GM12878 (cell line): ENCODE measurements around the gene RALGPS1. TPM values are rescaled to one million over a fixed set of nuclear protein-coding genes. Genes with fewer than 3 reads are reported as not detected.

ENCODE experiments used
- ATAC-seq: fragments of 200-7000 bp; cut with Tn5 transposase; 3 replicates; pipeline ENCODE4 v1.9.1; 2020; ENCODE audit warnings: mild to moderate bottlenecking, moderate library complexity
- BruUV-seq: library from RNA; stranded (reverse); fragments of 400-500 nt; replicated peaks from 2 replicates; lab custom pipeline; 2021; lab: Mats Ljungman, UMichigan
- CTCF ChIA-PET: fragments of 300-600 bp; sonication (Branson Sonifier 250); formaldehyde crosslinking; extraction: SDS; loops from one replicate; lab custom pipeline; 2021; ENCODE audit warnings: inconsistent platforms; lab: Yijun Ruan, JAX
- POLR2A ChIA-PET: fragments of 350-600 bp; formaldehyde crosslinking; extraction: SDS; loops from one replicate; lab custom pipeline; 2021; ENCODE audit warnings: inconsistent platforms; lab: Charles Lee
- RAD21 ChIA-PET: fragments of 300-600 bp; sonication (Branson Sonifier 250); formaldehyde crosslinking; loops from one replicate; lab custom pipeline; 2023; ENCODE audit warnings: antibody characterized with exemption; ENCODE audit not compliant: unreplicated experiment; lab: Charles Lee
- SMC1A ChIA-PET: fragments of 300-600 bp; sonication (Branson Sonifier 250); formaldehyde crosslinking; loops from one replicate; lab custom pipeline; 2023; ENCODE audit not compliant: unreplicated experiment, uncharacterized antibody; lab: Charles Lee
- DNase-seq: peaks from one replicate; pipeline ENCODE4 v3.0.0-alpha.2; 2011; ENCODE audit warnings: low read depth, low spot score
- FAIRE-seq: peaks from 3 replicates; lab custom pipeline; 2011; peaks lifted over from hg19 to GRCh38; lab: Jason Lieb, UNC
- H2AFZ ChIP-seq: 2 replicates; pipeline ENCODE4 v1.6.0; 2011; ENCODE audit warnings: low read depth, low read length, control low read depth; ENCODE audit not compliant: control insufficient read depth
- H3K27ac ChIP-seq: 2 replicates; pipeline ENCODE4 v1.5.1; 2011; ENCODE audit warnings: control low read depth; ENCODE audit not compliant: control insufficient read depth, insufficient read depth
- H3K27me3 ChIP-seq, 2 experiments: replicated peaks in 1 of 2; 2 replicates each; pipeline versions ENCODE4 v1.6.0 to v1.6.1; 2011; ENCODE audit warnings: low read length in 1 of 2; ENCODE audit not compliant: control insufficient read depth in 2 of 2, insufficient read depth in 2 of 2
- H3K36me3 ChIP-seq, 2 experiments: 2 replicates each; pipeline ENCODE4 v1.5.1; 2011; ENCODE audit warnings: low read length in 1 of 2; ENCODE audit not compliant: control insufficient read depth in 2 of 2, insufficient read depth in 2 of 2
- H3K4me1 ChIP-seq: 2 replicates; pipeline ENCODE4 v1.6.1; 2011; ENCODE audit warnings: mild to moderate bottlenecking, low read length, moderate library complexity, mixed read lengths; ENCODE audit not compliant: control insufficient read depth, insufficient read depth
- H3K4me2 ChIP-seq: 2 replicates; pipeline ENCODE4 v1.6.0; 2011; ENCODE audit warnings: control low read depth; ENCODE audit not compliant: control insufficient read depth, insufficient read depth
- H3K4me3 ChIP-seq: fragments of 200-600 bp; sonication (generic); 2 replicates; pipeline ENCODE4 v1.5.1; 2016
- H3K79me2 ChIP-seq: 2 replicates; pipeline ENCODE4 v1.6.0; 2011; ENCODE audit warnings: low read length; ENCODE audit not compliant: control insufficient read depth, insufficient read depth
- H3K9ac ChIP-seq: 2 replicates; pipeline ENCODE4 v1.8.0; 2011; ENCODE audit warnings: low read length, control low read depth, mixed read lengths; ENCODE audit not compliant: control insufficient read depth, insufficient read depth
- H3K9me3 ChIP-seq: replicated peaks from 3 replicates; pipeline ENCODE4 v1.5.1; 2011; ENCODE audit warnings: mild to moderate bottlenecking, low read length; ENCODE audit not compliant: control insufficient read depth, insufficient read depth
- H4K20me1 ChIP-seq: 2 replicates; pipeline ENCODE4 v1.6.0; 2011; ENCODE audit not compliant: control insufficient read depth, insufficient read depth
- EGR1 ChIP-seq, 2 experiments: IDR thresholded peaks; 1 replicate in 1 of 2; 2 replicates in 1 of 2; pipeline ENCODE4 v1.6.1; 2011 to 2012; ENCODE audit warnings: low read depth in 2 of 2, low read length in 2 of 2, borderline replicate concordance in 1 of 2, mild to moderate bottlenecking in 1 of 2, moderate library complexity in 1 of 2
- FOXK2 ChIP-seq: fragments of 450-650 bp; IDR thresholded peaks from 2 replicates; pipeline ENCODE4 v1.6.1; 2017; ENCODE audit warnings: mild to moderate bottlenecking, moderate library complexity
- HDGF ChIP-seq: fragments of 450-650 bp; IDR thresholded peaks from 2 replicates; pipeline ENCODE4 v1.6.1; 2016; ENCODE audit warnings: antibody characterized with exemption
- IKZF2 ChIP-seq, 2 experiments: fragments of 450-650 bp; IDR thresholded peaks; 2 replicates each; pipeline ENCODE4 v1.6.1; 2017; ENCODE audit warnings: mild to moderate bottlenecking in 2 of 2, moderate library complexity in 2 of 2
- IRF5 ChIP-seq: fragments of 450-650 bp; IDR thresholded peaks from 2 replicates; pipeline ENCODE4 v1.6.1; 2017; ENCODE audit warnings: borderline replicate concordance
- MLLT1 ChIP-seq: fragments of 450-650 bp; IDR thresholded peaks from 2 replicates; pipeline ENCODE4 v1.6.1; 2016; ENCODE audit warnings: mild to moderate bottlenecking
- POLR2A ChIP-seq: IDR thresholded peaks from 2 replicates; pipeline ENCODE4 v1.6.1; 2011; ENCODE audit warnings: low read depth, mild to moderate bottlenecking, low read length
- POLR2AphosphoS5 ChIP-seq: IDR thresholded peaks from 2 replicates; pipeline ENCODE4 v1.6.1; 2011; ENCODE audit warnings: mild to moderate bottlenecking, low read length, inconsistent platforms
- RUNX3 ChIP-seq: IDR thresholded peaks from 2 replicates; pipeline ENCODE4 v1.6.1; 2012; ENCODE audit warnings: low read length, inconsistent platforms
- SIN3A ChIP-seq: IDR thresholded peaks from 2 replicates; pipeline ENCODE4 v1.6.1; 2012; ENCODE audit warnings: low read depth, low read length, improper control_type of control experiment
- SMC3 ChIP-seq: IDR thresholded peaks from 2 replicates; pipeline ENCODE4 v1.6.1; 2011; ENCODE audit warnings: low read length, improper control_type of control experiment, borderline replicate concordance
- SPI1 ChIP-seq: IDR thresholded peaks from 2 replicates; pipeline ENCODE4 v1.6.1; 2011; ENCODE audit warnings: low read depth, mild to moderate bottlenecking, low read length, moderate library complexity, borderline replicate concordance; ENCODE audit not compliant: insufficient read depth
- ZNF592 ChIP-seq: fragments of 450-650 bp; IDR thresholded peaks from 2 replicates; pipeline ENCODE4 v1.6.1; 2017; ENCODE audit warnings: mild to moderate bottlenecking, moderate library complexity
- WGBS: methylation state at CpG from one replicate; pipeline ENCODE4 v1.1.6; 2016; ENCODE audit warnings: low lambda C conversion rate; ENCODE audit not compliant: insufficient replicate concordance, insufficient coverage; ENCODE audit errors: missing lambda C conversion rate; 5-methylcytosine and 5-hydroxymethylcytosine counted together
- in situ Hi-C: fragments of 300-500 bp; cut with MboI; formaldehyde crosslinking; loops from 9 replicates; pipeline ENCODE4 v1.14.3; 2018; ENCODE audit warnings: mixed read lengths
- intact Hi-C: fragments of 100-400 bp; cut with micrococcal nuclease; formaldehyde crosslinking; loops from one replicate; pipeline ENCODE4 v1.14.2; 2022; ENCODE audit not compliant: unreplicated experiment
- polyA plus RNA-seq, 11 experiments: library from polyadenylated mRNA; depleted of rRNA in 4 of 11; unstranded in 6 of 11; stranded (reverse) in 5 of 11; fragments of >200 nt; fragmentation: Nextera tagmentation in 4 of 11; fragmentation: Illumina TruSeq in 1 of 11; extraction: Ambion mirVana in 4 of 11; extraction: Trizol in 1 of 11; gene quantifications; 1 replicate in 1 of 11; 2 replicates in 10 of 11; pipeline versions ENCODE4 v1.2.1 to v1.2.3, GENCODE V29; 2011 to 2016; ENCODE audit warnings: inconsistent platforms in 2 of 11, missing spikeins in 2 of 11, low read depth in 1 of 11
- total RNA-seq, 4 experiments: library from RNA; depleted of rRNA in 3 of 4; stranded (reverse); fragments of >200 nt in 3 of 4; fragmentation: Illumina TruSeq in 1 of 4; extraction: Trizol in 1 of 4; gene quantifications; 2 replicates each; pipeline versions ENCODE4 v1.2.1 to v1.2.3, GENCODE V29; 2013 to 2021
- TF ChIP-seq, protein P1 (sequence below): IDR thresholded peaks from 2 replicates; pipeline ENCODE4 v1.6.1; 2011; ENCODE audit warnings: borderline replicate concordance, low read depth, mild to moderate bottlenecking, moderate library complexity, mixed read lengths, low read length; ENCODE audit not compliant: insufficient read depth; ENCODE audit errors: extremely low read length

RALGPS1 gene
- total and polyA plus RNA-seq, 10 of the 15 experiments (the other 5 are each of a cell fraction or from before 2014, with no cell fraction given) = 0.13 to 5.6 (median 2.7) TPM

GRCh38 chr9:127058011-127058644, 143.5 kb downstream of the RALGPS1 start:
- Histone ChIP-seq H3K36me3 (no peaks in the 10 kb centered on the region; a peak in 1 of 4 replicates), H3K4me2 (no peak overlapping the region), H3K4me1 (peaks cover 5% of the 10 kb centered on the region), H2AFZ (no peak overlapping the region), H3K4me3 (no peak overlapping the region), H3K27me3 (no peaks in the 10 kb centered on the region), H3K79me2 (no peaks in the 10 kb centered on the region), H3K9me3 (no peaks in the 10 kb centered on the region), H3K9ac (no peak overlapping the region), H4K20me1 (no peaks in the 10 kb centered on the region), H3K27ac (no peak overlapping the region)
- FAIRE-seq (no peak), ATAC-seq (no peak), DNase-seq (no peak)
- BruUV-seq = no TSS peak
- ChIA-PET CTCF (interaction anchor here (1.2 to 2.5 kb wide), 6 partner anchors 9 to 106 kb away, joined by 3 to 11 read pairs (median 4); no protein-coding TSS in a partner anchor), SMC1A (interaction anchor here (0.7 to 9.2 kb wide), 11 partner anchors 9 to 140 kb away, joined by 3 to 92 read pairs (median 6); no protein-coding TSS in a partner anchor), RAD21 (interaction anchor here (1.6 to 6.2 kb wide), 10 partner anchors 52 to 141 kb away, joined by 5 to 72 read pairs (median 18); no protein-coding TSS in a partner anchor), POLR2A (interaction anchor here (2.0 to 4.4 kb wide), 2 partner anchors 58 to 109 kb away, joined by 5 to 38 read pairs; no protein-coding TSS in a partner anchor)
- 89% methylated on average over 7 of the region's 7 CpGs for WGBS
- in situ Hi-C loops (no loop called here), intact Hi-C loops (no loop called here)
- no peak for TF ChIP-seq HDGF
- no peak for TF ChIP-seq FOXK2
- no peak for TF ChIP-seq IRF5
- TF ChIP-seq RUNX3 = no peak
- no peak for TF ChIP-seq ZNF592
- TF ChIP-seq MLLT1 = no peak
- TF ChIP-seq IKZF2 (IDR thresholded peaks at IDR 0.05) = no peak
- no peak for TF ChIP-seq EGR1 (IDR thresholded peaks at IDR 0.05; ENCODE audit: borderline replicate concordance in 1 of 2, low read depth in 2 of 2, low read length in 2 of 2)
- TF ChIP-seq, protein P1, sequence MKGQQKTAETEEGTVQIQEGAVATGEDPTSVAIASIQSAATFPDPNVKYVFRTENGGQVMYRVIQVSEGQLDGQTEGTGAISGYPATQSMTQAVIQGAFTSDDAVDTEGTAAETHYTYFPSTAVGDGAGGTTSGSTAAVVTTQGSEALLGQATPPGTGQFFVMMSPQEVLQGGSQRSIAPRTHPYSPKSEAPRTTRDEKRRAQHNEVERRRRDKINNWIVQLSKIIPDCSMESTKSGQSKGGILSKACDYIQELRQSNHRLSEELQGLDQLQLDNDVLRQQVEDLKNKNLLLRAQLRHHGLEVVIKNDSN = no peak
- no peak for TF ChIP-seq SPI1
- TF ChIP-seq POLR2AphosphoS5 = no peak
- TF ChIP-seq SMC3 = no peak
- no peak for TF ChIP-seq POLR2A
- no peak for TF ChIP-seq SIN3A
